ENCODE measurements around the gene STK40.

STK40 gene

GRCh38 chr1:36382231-36382630 is 3.5 kb downstream of the STK40 start:
- Histone ChIP-seq H2AFZ (no peak overlapping the region), H3K4me1 (peaks cover 17% of the 10 kb centered on the region), H3K36me3 (ENCODE audit: control insufficient read depth, insufficient read depth, low read length) (no peaks in the 10 kb centered on the region), H3K9ac (no peak overlapping the region), H3K27ac (no peak overlapping the region), H3K79me2 (peaks cover 26% of the 10 kb centered on the region), H3K9me3 (ENCODE audit: control insufficient read depth, low read length) (no peaks in the 10 kb centered on the region), H3K27me3 (ENCODE audit: control insufficient read depth, insufficient read depth, low read length) (no peaks in the 10 kb centered on the region), H3K4me3 (ENCODE audit: low read depth, low read length) (no peak overlapping the region), H3K4me2 (ENCODE audit: low read length) (no peak overlapping the region)
- no peak for TF ChIP-seq CTCF (IDR thresholded peaks at IDR 0.05)

GRCh38 chr1:36381405-36381804 is 4.3 kb downstream of the STK40 start:
- Histone ChIP-seq H3K27me3 (ENCODE audit: control insufficient read depth, insufficient read depth, low read length) (no peaks in the 10 kb centered on the region), H2AFZ (no peak overlapping the region), H3K27ac (no peak overlapping the region), H3K36me3 (ENCODE audit: control insufficient read depth, insufficient read depth, low read length) (no peaks in the 10 kb centered on the region), H3K4me1 (peaks cover 9% of the 10 kb centered on the region), H3K79me2 (peaks cover 30% of the 10 kb centered on the region), H3K9ac (no peak overlapping the region), H3K4me3 (ENCODE audit: low read depth, low read length) (no peak overlapping the region), H3K9me3 (ENCODE audit: control insufficient read depth, low read length) (no peaks in the 10 kb centered on the region), H3K4me2 (ENCODE audit: low read length) (no peak overlapping the region)
- no peak for TF ChIP-seq CTCF (IDR thresholded peaks at IDR 0.05)

GRCh38 chr1:36380782-36381181 is 4.9 kb downstream of the STK40 start:
- H3K27ac ChIP-seq = peak overlapping the region; percentile 69
- H3K9me3 ChIP-seq (ENCODE audit: control insufficient read depth, low read length) = no peaks in the 10 kb centered on the region
- H3K27me3 ChIP-seq (ENCODE audit: control insufficient read depth, insufficient read depth, low read length) = no peaks in the 10 kb centered on the region
- no peak overlapping the region for H3K9ac ChIP-seq
- H3K4me1 ChIP-seq = peaks cover 9% of the 10 kb centered on the region
- no peak overlapping the region for H2AFZ ChIP-seq
- no peaks in the 10 kb centered on the region for H3K36me3 ChIP-seq (ENCODE audit: control insufficient read depth, insufficient read depth, low read length)
- no peak for TF ChIP-seq CTCF (IDR thresholded peaks at IDR 0.05)
- peak overlapping the region; percentile 5 for H3K4me2 ChIP-seq (ENCODE audit: low read length)
- peaks cover 34% of the 10 kb centered on the region for H3K79me2 ChIP-seq
- H3K4me3 ChIP-seq (ENCODE audit: low read depth, low read length) = no peak overlapping the region

- Histone ChIP-seq H3K4me1 (peaks cover 9% of the 10 kb centered on the region), H3K79me2 (peaks cover 35% of the 10 kb centered on the region), H3K27me3 (ENCODE audit: control insufficient read depth, insufficient read depth, low read length) (no peaks in the 10 kb centered on the region), H3K4me3 (ENCODE audit: low read depth, low read length) (no peak overlapping the region), H3K36me3 (ENCODE audit: control insufficient read depth, insufficient read depth, low read length) (no peaks in the 10 kb centered on the region), H3K4me2 (ENCODE audit: low read length) (peak overlapping the region; percentile 5), H3K9ac (no peak overlapping the region), H3K9me3 (ENCODE audit: control insufficient read depth, low read length) (no peaks in the 10 kb centered on the region), H3K27ac (peak overlapping the region; percentile 69), H2AFZ (no peak overlapping the region)
- no peak for TF ChIP-seq CTCF (IDR thresholded peaks at IDR 0.05)
Measured at GRCh38 chr1:36380143-36380619, 5.5 kb downstream of the STK40 start.

- no peaks in the 10 kb centered on the region for H3K27me3 ChIP-seq (ENCODE audit: control insufficient read depth, insufficient read depth, low read length)
- no peak overlapping the region for H3K4me3 ChIP-seq (ENCODE audit: low read depth, low read length)
- no peak overlapping the region for H3K4me2 ChIP-seq (ENCODE audit: low read length)
- no peaks in the 10 kb centered on the region for H3K9me3 ChIP-seq (ENCODE audit: control insufficient read depth, low read length)
- peaks cover 30% of the 10 kb centered on the region for H3K79me2 ChIP-seq
- no peak overlapping the region for H3K27ac ChIP-seq
- H3K4me1 ChIP-seq = peaks cover 28% of the 10 kb centered on the region
- H3K36me3 ChIP-seq (ENCODE audit: control insufficient read depth, insufficient read depth, low read length) = no peaks in the 10 kb centered on the region
- no peak overlapping the region for H3K9ac ChIP-seq
- H2AFZ ChIP-seq = no peak overlapping the region
- TF ChIP-seq CTCF (IDR thresholded peaks at IDR 0.05) = no peak
Measured at GRCh38 chr1:36377791-36378492, 7.8 kb downstream of the STK40 start.
